ENCODE measurements around the gene FIGN.

The FIGN gene

DNA sequence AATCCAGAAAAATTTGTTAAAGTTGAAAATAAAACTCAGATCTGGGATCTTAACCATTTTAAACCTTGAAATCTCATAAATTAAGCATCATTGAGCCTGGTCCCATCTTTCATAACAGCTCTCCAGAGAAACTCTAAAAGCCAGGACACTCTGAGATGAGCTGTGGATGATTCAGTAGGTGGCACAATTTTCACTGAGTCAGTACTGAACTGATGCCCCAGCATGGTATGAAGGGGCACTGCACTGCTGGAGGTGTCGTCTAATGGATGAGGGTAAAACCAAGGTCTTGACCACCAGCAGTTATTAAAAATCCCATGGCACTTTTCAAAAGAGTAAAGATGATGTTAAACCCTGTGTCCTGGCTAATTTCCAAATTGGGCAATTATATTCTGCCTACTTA lies 170.6 kb downstream of the FIGN start:
- DNase-seq (ENCODE audit: low read depth in 4 of 4, low spot score in 1 of 4): no peak

DNA sequence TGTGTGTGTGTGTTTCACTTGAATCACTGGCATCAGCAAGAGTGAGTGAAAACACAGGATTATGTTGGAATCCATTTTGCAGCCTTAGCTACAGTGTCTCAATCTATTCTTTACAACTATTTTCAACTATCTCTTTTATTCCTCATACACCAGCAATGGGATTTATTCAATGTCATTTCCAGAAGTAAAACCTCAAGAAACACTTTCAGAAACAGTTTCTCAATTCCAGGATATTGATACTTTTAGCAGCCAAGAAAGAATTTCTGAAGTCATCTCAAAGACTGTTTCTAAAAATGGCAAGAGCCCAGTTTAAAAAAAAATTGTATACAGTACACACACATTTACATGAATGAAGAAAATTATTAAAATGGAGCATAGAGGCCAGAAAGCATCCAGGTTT lies 171.6 kb downstream of the FIGN start:
- DNase-seq (ENCODE audit: low read depth in 4 of 4, low spot score in 1 of 4): no peak

DNA sequence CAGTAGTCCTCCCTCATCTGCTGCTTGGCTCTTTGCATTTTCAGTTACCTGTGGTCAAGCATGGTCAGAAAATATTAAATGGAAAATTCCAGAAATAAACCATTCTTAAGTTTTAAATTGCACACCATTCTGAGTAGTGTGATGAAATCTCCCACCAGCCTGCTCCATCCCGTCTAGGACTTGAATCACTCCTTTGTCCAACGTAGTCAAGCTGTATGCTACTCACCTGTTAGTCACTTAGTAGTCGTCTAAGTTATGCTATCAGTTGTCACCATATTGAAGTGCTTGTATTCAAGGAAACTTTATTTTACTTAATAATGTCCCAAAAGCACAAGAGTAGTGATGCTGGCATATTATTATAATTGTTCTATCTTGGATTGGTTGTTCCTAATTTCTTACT lies 172.5 kb downstream of the FIGN start:
- no peak for DNase-seq (ENCODE audit: low read depth in 4 of 4, low spot score in 1 of 4)

DNA sequence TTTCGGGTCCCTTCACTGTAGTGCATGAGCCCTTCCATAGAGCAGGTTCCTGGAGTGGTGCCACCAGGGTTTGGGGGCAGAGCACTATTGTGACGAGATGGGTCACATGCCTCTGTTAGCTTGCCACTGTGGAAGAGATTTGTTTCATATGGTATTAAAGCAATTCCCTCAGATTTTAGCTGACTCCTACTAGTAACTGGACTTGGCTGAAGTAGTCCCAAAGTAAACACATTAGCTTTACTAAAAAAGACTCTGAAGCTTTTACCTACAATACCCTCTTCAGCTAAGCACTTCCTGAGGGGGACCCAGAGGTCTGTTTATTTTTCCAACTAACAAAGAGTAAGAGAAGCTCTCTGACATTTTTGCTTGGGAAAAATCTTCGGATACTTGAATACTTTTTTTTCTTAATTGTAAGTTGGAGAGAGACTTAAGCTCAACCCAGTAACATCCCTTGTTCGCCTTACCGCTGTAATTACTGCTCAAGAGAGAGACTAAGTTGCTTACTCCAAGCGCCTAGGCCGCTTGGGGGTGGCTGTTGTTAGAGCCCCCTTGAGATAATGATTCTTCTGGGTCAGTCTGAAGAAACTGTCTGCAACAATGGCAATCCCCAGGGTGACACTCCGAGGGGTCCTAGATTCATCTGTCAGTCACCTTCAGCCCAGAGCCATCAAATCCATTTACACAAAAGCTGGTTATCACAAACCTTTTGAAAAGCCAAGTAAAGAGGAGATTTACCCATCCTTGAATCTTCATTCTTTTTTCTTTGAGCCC lies 177.4 kb downstream of the FIGN start:
- DNase-seq (ENCODE audit: low read depth in 4 of 4, low spot score in 1 of 4): no peak

DNA sequence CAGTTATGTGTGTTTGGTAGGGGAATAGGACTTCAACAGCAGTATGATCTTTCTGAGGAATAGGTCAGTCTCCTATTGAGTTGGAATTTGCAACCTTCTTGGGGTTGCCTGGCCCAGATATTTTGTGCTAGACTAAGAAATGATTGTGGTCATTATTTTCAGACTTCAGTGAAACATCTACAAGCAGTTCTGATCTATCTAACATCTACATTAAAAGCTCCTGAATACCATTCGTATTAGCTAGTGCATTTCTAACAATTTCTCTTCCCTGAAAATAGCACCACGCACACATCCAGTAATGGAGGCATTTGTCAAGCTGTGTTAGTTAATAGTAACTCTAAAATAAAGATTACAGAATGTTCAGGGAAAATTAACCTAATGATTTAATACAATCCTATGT lies 179.3 kb downstream of the FIGN start:
- DNase-seq (ENCODE audit: low read depth in 4 of 4, low spot score in 1 of 4): no peak

DNA sequence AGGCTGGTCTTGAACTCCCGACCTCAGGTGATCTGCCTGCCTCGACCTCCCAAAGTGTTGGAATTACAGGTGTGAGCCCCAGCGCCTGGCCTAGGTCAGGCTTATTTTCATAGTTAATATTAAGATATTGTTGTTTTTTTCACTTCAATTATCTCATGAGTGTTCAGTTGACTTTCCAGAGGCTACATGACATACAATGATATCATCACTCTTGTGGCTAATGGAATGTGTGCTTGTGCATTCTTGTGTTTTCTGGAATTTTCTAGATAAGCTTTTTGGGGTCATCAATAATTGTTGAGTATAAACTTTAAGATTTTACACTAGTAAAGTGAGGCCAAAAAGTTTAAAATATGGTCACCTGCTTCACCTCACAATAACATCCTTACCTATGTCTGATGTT lies 180.9 kb downstream of the FIGN start:
- DNase-seq (ENCODE audit: low read depth in 4 of 4, low spot score in 1 of 4): no peak

DNA sequence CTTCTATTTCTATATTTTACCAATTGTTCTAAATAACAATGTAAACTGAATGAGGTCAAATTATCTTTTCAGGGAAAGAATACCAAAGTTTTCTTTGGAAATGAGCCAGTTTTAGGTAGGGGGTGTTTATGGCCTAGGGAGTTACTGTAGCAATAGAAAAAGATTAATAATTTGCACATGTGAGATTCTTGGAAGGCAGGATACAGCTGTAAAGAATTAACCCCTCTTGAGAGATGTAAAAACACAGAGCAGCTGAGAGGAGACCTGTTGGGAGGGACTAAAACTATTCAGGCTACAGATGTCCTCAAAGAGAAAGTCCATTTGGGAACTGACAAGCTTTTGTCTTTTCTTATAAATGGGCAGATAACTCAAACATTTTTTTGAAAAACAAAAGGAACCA lies 182.2 kb downstream of the FIGN start:
- no peak for DNase-seq (ENCODE audit: low read depth in 4 of 4, low spot score in 1 of 4)

DNA sequence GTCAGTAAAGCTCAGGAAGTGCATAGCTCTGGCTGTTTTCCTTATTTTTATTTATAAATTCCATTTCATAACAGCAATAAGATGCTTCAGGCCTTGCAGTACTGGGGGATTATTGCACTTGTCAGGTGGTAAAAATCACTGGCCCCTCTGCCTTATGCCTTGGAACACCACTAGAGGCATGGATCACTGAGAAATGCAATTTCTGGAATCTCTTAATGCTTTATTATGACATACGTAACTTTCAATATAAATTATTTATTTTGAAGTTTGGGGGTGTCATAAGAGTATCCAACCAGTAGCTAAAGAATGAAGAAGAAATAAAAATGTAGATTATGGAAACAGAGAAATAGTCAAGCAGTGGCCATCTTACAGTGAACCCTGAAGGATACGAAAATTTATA lies 183.1 kb downstream of the FIGN start:
- DNase-seq (ENCODE audit: low read depth in 4 of 4, low spot score in 1 of 4): no peak

DNA sequence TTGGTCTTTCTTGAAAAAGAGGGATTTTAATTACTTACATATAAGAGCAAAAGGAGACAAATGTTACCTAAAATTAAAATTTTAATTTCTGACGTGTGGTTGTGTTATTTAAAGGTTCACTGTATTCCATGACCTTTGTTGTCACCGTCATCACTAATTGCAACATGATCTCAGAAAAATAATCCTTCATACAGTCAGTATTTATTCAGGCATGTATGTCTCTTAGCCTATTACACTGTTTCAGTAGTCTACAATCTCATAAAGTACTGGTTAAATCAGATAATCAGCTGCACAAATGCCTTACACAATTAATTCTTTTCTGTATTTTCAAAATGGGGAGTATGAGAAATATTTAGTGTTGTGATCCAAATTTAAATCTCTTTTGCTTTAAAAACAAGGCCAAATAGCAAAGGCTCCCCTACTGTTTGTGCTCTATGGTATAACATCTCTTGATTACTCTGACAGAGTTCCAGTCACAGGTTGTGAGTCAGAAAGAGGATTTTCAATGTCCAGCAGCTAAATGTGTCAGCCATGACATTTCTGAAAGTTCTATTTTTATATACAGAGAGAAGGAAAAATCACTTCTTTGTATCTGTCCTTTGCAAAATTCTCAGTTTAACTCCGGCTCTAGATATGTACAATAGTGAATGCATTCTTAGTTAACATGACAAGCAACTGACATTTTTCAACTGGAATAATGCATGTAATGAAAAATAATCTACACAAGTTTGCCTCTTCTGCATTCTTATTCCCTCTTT lies 184.0 kb downstream of the FIGN start:
- DNase-seq (ENCODE audit: low read depth in 4 of 4, low spot score in 1 of 4): no peak

DNA sequence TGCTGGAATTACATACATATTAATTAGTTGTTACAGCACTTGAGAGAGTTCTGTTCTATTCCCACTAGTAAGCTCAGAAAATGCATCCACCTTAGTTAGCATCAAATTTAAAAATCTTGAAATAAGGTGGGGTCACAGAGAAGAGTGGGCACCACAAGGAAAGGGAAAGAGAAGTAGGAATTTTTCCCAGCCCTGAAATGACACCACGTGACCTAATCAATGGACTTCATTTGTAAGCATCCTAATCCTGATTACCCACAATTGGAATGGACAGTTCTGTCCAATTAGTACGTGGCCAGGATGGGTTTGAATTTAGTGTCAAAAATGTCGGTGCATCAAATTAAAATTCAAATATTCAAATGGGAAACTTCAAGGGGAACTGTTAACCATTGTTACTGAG lies 186.8 kb downstream of the FIGN start:
- no peak for DNase-seq (ENCODE audit: low read depth in 4 of 4, low spot score in 1 of 4)

Data from stimulated activated CD4-positive, alpha-beta T cell treated with anti-CD3 and anti-CD28 coated beads, Interleukin-1b, Interleukin-23, amount 100 ng/mL, for 24 hours (primary cell).